GM12872 (cell line): ENCODE data around the gene YAP1.

Experiments used
- CTCF ChIP-seq: IDR thresholded peaks from 3 replicates; pipeline ENCODE4 v1.5.1; 2011; ENCODE audit warnings: low read depth, mild to moderate bottlenecking, low read length, moderate library complexity; ENCODE audit not compliant: insufficient read depth

Gene YAP1

GRCh38 chr11:102151784-102152525, 41.7 kb downstream of the YAP1 start:
- no peak for TF ChIP-seq CTCF

GRCh38 chr11:102153082-102153481, 42.8 kb downstream of the YAP1 start:
- no peak for TF ChIP-seq CTCF

GRCh38 chr11:102154806-102155205, 44.6 kb downstream of the YAP1 start:
- no peak for TF ChIP-seq CTCF

- no peak for TF ChIP-seq CTCF
Measured at GRCh38 chr11:102155676-102156075, 45.4 kb downstream of the YAP1 start.

GRCh38 chr11:102157219-102157618, 47.0 kb downstream of the YAP1 start:
- no peak for TF ChIP-seq CTCF

GRCh38 chr11:102158164-102158735, 48.0 kb downstream of the YAP1 start:
- TF ChIP-seq CTCF, result no peak

GRCh38 chr11:102163368-102163767, 53.1 kb downstream of the YAP1 start:
- no peak for TF ChIP-seq CTCF
